ENCODE data around the gene SEMA6A.

- TF ChIP-seq EZH2 (IDR thresholded peaks at IDR 0.05; ENCODE audit: borderline replicate concordance, low read length) (no peak), CTCF (IDR thresholded peaks at IDR 0.05; ENCODE audit: low read length) (no peak)
Observed at GRCh38 chr5:116612431-116612830, 37.8 kb upstream of the SEMA6A start.
